HG03095 (cell line): ENCODE measurements around the gene ARL2BP.

ENCODE experiments used
- ATAC-seq: cut with Tn5 transposase; IDR thresholded peaks from one replicate; pipeline ENCODE4 v1.9.1; 2021; ENCODE audit warnings: moderate library complexity; ENCODE audit not compliant: unreplicated experiment

The ARL2BP gene

DNA sequence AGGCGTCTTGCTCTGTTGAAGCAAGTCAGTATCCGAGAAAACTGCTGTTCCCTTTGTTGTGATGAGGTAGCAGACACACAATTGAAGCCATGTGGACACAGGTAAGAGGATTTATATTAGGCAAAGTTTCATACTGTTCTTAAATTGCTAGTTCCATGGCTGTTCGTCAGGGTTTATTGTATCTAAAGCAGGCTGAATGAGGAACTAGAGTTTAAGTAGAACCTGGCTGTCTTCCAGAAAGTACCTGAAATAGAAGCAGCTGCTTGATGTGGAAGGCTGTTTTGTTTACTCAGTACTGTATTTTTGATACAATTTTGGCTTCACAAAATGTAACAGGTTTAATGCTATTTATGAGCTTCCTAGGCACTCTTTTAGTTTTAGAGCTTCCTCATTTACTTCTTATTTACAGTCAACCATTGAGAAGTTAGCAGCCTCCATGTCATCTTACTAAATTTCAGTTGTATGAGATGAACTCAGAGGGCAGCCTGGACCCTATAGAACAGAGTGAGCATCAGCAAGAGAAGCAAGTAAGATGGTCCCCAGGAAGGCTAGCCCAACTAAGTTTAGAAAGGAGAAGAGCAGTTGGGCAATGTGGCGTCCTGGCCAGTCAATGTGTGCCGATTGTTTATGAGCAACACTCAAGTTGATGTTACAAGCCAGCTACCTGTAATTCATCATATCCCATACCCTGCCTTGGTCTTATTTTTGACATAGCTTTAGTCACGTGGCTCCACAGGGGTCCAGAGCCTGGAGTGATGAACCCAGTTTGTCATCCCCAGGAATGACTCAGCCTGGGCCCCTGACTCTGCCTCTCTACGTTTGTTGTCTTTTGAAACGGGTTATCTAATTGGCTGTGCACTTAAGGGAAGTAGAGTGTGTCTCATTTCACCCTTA, 9.7 kb upstream of the ARL2BP start:
- no peak for ATAC-seq

DNA sequence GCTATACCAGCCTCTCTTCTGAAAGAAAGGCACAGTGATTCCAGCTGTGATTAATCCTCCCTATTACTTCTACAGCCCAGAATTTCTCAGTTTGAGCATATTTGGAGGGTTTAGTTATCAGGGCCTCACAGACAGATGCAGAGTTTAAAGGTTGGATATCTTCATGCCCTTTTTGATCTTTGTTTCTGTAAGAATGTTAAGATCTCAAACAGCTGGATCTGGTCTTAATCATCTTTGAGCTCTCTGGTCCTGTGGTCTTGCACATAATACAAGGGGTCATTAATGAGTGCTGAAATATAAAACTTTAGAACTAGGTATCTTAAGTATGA, 9.1 kb upstream of the ARL2BP start:
- ATAC-seq: no peak

DNA sequence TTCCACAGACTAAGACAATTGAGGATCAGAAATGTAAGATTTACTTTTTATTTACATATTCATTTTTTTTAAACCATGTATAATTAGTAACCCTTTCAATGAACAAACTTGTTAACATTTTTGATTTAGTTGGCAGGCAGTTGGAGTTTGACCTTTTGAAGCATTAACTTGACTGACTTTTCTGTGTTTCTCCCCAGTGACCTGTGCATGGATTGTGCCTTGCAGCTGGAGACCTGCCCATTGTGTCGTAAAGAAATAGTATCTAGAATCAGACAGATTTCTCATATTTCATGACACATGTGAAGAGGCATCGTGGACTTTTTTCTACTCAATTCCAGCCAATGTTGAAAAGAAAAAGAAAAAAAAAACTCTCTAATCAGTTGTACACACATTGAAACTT, 6.4 kb upstream of the ARL2BP start:
- no peak for ATAC-seq

DNA sequence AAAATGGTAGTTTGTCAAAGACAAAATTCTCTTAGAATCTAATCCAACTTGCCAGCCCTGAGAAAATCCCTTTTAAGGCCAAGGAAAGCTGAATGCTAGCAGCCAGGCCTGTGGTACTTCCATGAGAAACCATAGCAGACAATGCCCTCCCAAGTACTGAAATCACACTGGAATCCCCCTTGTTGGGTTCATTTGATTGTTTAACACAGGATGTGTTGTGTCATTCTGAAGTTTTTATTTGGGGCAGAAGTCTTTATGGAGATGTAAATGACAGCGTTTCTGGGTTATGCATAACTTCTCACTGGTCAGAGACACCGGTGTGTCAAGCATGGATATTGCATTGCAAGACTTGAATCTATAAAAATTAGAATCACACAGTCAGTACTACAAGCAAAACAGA, 6.0 kb upstream of the ARL2BP start:
- no peak for ATAC-seq

DNA sequence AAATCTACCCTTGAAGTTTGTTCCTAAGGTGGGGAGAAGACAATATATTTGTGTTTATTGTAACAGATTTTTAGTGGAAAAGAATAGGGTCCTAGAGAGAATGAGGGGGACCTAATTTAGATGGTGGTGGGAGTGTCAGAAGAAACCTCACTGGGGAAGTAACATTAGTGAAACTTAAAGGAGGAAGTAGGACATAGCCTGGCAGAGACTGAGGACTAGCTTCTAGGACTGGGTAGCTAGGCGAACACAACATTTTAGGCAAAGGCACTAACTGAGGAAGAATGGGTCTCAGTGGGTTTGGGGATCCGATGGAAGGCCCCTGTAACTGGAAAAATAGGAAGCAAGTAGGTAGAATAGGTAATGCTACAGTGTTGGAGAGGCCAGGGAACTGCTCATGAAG, 4.2 kb upstream of the ARL2BP start:
- no peak for ATAC-seq

DNA sequence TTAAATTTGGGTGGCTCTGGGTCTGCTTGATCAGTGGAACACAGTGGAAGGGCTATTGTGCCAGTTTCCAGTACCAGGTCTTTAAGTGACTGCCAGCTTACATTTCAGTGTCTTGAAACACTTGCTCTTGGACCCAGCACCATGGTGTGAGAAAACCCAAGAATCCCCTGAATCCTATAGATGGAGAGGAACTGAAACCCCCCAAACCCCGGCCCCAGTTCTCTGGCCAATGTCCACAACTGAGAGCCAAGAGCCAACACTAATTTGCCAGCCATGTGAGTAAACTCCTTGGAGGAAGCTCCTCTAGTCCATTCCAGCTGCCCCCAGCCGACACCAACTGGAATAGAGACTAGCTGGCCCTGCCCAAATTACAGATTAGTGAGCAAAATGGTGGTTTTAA, 2.4 kb upstream of the ARL2BP start:
- ATAC-seq: no peak

DNA sequence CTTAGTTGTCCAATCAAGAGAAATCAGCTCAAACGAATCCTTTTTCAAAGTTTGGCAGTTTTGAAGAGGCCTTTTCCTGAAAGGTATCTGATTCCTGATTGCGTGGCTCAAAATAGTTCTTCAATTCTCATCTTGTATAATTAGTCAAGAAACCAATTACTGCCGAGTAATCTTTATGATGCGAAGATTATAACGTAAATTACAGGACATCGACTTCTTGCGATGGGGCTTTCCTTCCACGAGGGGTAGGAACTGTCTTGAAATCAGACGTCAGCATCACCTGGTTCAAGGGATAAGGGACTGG, 644 bp upstream of the ARL2BP start:
- ATAC-seq: no peak

DNA sequence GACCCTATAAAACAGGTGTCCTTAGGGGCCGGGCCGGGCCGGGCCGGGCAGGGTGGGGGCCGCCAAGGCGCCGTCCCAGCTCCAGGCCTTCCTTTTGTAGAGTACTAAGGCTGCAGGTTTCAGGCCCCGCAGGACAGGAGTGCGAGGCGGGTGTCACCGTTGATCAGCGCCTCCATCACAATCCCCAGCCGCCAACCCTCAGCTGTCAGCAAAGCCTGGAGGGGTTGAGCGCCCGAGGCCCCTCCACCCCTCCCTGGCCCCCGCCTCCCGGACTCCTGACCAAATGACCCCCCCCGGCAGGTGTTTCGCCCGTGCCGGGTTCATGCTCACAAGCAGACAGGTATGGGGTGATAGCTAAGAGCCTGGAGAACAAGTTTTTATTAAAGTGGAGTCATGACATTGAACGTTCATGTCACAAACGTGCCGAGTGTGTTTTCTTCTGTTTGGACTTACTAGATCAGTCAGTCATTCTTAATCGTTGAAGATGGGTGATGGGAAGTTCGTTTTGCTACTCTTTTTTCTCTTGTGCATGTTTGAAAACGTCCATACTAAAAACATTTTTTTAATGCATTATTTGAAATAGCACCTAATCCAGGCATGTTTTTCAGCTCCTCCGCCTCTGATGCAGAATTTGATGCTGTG, 534 bp downstream of the ARL2BP start:
- no peak for ATAC-seq

DNA sequence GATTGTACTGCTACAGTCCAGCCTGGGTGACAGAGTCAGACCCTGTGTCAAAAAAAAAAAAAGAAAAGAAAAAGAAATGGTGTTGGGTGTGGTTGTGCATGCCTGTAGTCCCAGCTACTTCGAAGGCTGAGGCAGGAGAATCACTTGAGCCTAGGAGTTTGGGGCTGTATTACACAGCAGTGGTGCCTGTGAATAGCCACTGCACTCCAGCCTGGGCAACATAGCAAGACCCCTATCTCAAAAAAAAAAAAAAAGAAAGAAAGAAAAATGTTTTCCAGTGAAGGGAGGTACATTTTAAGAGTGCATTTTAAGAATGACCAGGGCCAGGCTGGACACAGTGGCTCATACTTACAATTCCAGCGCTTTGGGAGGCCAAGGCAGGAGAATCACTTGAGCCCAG, 6.3 kb downstream of the ARL2BP start:
- no peak for ATAC-seq

DNA sequence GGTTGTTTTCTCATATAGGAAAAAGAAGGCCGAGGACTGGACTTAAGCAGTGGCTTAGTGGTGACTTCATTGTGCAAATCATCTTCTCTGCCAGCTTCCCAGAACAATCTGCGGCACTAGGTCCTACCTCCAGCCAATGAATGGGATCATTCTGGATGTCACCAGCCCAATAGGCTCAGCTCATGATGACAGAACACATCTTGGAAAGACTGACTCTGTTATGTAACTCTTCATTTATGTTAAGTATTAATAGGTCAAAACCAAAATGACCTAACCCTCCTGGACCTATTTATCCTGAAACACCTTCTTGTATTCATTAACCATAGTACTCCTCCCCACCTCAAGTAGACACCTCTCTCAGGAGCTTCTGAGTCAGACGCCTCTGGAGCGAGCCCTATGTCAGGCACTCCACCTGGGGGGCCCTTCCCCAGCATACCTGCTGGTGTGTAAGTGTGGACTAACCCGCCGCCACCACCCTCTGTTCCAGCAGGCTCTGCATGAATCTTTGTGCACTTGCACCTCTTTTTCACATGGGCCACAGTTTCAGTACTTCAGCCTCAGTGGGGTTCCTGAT, 7.2 kb downstream of the ARL2BP start:
- no peak for ATAC-seq

DNA sequence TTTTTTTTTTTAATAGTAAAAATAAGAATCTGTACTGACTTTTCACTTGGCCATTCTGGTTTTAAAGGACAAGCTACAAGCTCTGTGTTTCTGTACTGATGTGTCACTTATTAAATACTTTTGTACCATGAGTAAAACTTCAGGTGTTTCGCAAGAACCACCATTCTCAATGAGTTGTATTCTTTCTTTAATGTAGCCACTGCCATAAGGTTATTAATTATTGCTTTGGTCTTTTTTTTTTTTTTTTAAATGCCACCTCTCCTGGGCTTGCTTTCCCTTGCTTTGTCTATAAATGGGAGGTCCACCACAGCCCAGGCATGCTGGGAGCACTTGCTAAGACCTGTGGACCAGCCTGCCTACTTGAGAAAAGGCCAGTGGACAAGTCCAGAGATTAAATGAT, 8.4 kb downstream of the ARL2BP start:
- no peak for ATAC-seq

DNA sequence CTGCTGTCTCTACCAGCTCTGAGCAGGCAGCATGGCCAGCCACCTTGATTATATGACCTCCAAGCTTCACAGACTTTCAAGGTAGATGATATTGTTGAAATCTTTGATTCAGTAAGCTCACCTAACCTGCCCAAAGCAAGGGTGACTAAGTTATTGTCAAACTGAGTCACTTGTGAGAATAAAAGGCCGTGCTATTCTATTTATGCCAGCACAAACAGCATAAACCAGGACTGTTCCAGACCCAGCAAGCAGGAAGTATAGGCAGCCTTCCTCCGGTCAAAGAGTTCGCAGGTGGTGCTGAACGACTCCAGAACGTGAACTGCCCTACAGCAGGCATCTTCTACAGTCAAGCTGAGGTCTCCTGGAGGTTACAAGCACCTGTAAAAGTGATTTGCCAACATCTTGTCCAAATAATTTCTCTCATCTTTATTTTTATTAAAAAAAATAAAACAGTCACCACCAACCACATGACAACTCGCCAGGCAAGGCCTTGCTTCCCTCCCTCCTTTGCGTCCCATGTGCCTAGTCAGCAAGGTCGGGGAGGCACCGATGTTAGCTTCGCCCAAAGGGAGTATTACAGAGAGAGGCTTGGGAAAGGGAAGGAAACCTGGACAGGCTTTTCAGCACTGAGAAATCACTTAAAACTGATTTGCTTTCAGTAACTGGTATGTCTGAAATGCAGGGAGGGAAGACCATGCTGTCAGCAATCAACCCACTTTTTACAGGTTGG, 10.8 kb downstream of the ARL2BP start:
- no peak for ATAC-seq

DNA sequence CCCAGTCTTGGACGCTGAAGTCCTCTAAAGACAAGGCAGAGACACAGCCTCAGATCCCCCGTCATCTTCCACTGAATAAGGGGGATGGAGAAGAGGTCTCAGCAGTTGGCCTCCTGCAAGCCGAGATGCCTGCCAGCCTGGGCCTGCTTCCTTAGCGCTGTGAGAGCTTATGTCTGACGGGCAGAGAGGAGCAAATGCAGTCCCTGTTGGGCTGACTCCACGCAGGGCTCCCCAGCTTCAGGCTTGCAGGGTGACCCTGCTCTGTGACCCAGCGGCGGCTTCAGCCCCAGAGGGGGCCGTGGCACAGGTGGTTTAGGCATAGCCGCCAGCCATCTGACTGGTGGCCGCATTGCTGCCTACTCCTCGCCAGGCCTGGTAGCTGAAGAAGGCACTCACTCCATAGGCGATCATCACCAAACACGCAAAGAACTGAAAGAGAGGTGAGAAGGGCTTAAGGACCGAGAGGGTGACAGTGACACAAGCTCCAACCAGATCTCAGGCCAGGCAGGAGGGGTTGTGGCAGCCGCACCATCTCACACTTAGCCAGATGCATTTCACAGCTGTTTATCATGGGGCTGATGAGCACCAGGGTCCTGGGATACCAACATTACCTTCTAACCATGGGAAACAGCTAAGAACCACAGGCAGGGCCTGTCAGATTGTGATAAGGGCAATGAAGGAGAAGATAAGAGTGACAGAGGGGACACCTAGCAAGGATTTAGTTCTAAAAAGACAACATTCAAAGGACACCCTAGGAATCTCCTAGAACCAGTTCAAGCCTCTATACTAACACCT, 11.7 kb downstream of the ARL2BP start:
- ATAC-seq: no peak

DNA sequence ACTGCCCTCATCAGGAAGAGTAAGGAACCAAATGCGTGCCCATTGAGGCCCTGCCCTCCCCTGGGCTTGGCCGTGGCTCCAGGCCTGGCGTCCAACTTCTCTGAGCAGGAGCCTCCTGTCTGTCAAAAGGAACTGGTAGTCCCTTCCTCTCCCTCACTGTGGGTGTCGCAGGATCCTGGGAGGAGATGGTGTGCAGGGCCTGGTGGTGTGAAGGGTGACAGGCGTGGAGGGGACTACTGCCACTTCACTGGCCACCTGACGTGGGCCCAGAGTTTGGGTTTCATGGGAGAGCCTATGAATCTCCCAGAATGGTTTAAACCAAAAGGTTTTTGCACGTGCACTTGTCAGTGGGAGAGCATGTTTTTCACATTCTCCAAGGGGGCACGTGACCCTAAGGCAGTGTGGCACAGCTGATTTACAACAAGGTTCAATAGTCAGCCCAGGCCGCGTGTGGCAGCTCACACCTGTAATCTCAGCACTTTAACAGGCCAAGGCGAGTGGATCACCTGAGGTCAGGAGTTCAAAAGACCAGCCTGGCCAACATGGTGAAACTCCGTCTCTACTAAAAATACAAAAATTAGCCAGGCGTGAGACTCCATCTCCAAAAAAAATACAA, 12.5 kb downstream of the ARL2BP start:
- ATAC-seq: no peak

DNA sequence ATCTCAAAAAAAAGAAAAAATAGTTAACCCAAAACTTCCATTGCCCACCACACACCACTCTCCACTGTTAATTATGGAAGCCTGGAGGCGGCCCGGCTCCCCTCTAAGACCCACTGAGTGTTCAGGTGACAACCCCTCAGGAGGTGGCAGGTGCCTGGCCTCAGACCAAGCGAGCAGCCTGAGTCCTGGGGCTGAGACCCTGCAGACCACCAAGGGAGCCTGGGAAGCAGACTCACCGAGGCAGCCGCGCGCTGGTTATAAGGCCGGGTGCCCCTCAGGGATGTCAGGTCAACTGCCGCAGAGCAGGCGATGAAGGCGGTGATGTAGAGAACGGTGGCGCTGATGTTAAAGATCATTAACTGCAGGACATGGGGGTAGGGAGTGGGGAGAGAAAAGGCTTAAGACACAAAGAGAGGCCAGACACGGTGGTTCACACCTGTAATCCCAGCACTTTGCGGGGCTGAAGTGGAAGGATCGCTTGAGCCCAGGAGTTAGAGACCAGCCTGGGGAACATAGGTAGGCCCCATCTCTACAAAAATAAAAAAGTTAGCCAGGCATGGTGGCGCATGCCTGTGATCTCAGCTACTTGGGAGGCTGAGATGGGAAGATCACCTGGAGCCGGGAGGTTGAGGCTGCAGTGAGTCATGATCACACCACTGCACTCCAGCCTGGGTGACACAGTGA, 13.3 kb downstream of the ARL2BP start:
- ATAC-seq: no peak

DNA sequence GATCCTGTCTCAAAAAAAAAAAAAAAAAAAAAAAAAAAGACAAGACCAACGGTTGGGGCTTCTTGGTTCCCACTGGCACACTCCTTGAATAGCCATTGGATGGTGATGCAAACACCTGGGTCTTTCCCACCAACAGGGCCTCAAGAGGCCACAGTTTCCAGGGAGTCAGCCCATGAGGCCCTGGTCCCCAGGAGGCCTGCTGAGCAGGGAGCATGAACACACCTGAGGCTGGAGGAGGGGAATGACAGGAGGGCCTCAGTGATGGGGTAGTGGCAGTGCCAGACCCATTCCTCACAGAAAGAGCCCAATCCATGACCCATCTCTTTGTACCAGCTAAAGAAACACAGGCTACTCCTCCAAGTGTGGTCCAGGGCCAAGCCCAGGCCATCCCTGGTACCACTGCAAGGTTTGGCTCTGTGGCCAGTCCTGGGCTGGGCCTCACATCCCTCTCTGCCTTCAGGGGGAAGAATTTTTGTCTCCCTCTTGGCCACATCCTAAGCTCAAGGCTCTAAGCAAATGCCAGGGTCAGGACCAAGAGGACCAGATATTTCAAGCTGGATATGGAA, 13.9 kb downstream of the ARL2BP start:
- ATAC-seq: no peak

DNA sequence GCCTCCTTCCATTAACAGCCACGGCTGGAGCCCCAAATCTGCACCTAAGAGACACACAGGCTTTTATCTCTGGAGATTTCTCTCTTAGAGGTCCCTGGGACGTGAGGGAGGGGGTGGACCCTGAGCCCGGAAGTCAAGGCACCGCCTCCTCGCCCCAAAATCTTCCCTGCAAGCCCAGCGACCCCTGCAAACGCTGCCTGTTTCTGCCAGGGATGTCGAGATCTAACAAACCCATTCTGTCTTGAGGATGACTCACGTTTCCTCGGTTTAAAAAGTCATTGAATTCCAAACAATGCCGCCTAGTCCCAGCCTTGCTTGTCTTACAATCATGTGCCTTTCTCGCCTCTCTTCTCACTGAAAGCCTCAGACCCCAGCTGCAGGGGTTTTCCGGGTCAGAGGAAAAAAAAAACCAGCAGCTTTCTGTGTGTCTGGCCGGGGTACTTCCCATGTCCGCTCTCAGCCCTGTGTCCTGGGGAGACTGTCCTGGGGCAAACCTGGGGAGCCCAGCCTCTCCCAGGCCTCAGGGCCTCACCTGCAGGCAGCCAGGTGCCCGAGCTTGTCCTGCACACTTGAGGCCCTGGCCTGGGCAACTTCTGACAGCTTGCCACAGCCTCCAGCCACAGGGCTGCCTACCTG, 15.4 kb downstream of the ARL2BP start:
- ATAC-seq: no peak

DNA sequence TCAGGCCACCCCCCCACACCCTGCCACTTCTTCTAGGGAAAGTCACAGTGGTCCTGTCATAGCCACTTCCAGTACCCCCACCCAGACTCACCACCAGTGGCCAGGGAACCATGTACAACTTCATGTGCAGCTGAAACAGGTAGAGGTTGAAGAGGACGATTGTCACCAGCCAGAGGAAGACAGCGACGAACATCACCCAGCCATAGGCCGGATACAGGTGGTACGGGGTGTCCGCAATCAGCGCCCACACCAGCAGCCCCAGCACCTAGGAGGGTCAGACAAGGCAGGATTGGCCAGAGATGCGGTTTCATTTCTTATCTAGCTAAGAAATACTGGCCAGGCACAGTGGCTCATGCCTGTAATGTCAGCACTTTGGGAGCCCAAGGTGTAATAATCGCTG, 16.7 kb downstream of the ARL2BP start:
- ATAC-seq: no peak

DNA sequence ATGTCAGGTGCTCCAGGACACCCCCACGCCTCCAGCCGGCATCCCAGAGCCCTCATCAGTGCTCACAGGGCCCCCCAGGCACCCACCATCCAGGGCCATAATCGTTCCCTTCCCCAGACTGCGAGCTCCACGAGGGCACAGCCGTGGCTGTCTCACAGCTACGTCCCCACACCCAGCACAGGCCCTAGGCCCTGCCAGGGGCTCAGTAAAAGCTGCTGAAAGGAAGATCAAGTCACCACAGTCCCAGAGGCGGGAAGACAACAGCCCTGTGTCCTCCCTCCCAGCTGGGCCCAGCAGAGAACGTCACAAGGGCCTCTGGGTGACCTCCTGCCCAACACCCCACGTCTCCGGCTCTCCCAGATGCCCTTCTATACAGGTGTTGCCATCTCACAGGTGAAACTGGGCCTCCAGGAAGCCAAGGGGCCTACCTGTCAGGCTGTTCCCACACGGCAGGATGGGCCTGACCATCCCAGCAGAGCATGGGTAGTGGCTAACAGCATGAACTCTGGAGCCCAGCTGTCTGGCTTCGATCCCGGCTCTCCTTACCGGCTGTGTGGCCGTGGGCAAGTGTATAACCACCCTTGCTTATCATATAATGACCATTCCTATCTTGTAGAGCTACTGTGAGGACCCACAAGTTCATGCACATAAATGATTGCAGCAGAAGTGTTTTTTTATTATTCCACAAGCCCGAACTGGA, 17.9 kb downstream of the ARL2BP start:
- no peak for ATAC-seq
